GM06990 (cell line): ENCODE results near the gene SLC19A3.

Source experiments
- DNase-seq: peaks from one replicate; pipeline ENCODE4 v3.0.0-alpha.2; 2011; ENCODE audit not compliant: insufficient read length; ENCODE audit errors: extremely low read depth
- H3K27me3 ChIP-seq: replicated peaks from 2 replicates; pipeline ENCODE4 v1.6.0; 2011; ENCODE audit warnings: low read length; ENCODE audit not compliant: control insufficient read depth, insufficient read depth
- H3K36me3 ChIP-seq: 2 replicates; pipeline ENCODE4 v1.5.1; 2011; ENCODE audit warnings: low read length; ENCODE audit not compliant: control insufficient read depth, insufficient read depth
- H3K4me3 ChIP-seq: replicated peaks from 2 replicates; pipeline ENCODE4 v1.5.1; 2011; ENCODE audit warnings: low read depth, mild to moderate bottlenecking, control low read depth, low read length
- TF ChIP-seq, protein P1 (sequence below): IDR thresholded peaks from 2 replicates; pipeline ENCODE4 v1.5.1; 2011; ENCODE audit warnings: low read length, control low read depth, mild to moderate bottlenecking, inconsistent platforms; ENCODE audit not compliant: insufficient read depth, poor library complexity, severe bottlenecking

The SLC19A3 gene

DNA sequence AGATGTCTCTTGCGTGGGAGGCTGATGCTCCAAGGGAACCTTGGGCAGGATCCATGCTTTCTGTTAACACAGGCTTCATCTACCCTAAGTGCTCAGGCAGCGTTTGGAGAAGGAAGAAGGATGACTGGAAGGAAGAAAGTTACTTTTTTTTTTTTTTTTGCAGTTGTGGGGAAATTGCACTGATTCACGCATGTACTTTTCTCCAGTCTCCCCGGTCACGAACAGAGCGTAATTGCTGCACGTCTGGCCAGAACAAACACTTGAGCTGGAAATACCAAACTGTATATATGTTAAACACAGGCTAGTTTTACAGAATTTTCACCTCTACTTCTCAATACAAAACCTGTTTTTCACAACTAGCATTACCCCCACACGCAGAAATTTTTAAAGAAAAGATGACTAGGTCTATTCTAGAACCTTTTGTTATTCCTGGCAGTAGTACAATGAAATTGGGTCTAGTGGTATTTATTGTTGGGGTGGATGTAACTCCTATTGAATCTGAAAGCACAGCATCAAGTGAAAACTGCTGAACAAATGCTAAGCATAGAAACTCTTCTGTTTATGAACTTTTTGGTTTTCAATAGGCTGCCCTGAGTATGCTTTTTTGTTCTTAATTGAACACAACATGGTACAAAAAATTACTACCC is 60.5 kb downstream of the SLC19A3 start:
- no peak overlapping the region for H3K4me3 ChIP-seq

DNA sequence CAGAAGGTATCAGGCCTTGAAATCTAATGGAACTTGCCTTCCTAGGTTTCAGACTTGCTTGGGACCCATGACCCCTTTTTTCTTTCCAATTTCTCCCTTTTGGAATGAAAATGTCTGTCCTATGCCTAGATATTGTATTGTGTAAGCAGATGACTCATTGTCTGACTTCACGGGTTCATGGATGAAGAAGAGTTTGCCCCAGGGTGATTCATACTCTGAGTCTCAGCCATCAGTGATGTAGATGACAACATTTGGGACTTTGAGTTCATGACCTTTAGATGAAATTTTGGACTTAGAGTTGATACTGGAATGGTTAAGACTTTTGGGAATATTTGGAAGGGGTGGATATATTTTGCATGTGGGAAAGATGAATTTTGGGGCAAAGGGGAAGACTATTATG is 62.4 kb downstream of the SLC19A3 start:
- no peaks in the 10 kb centered on the region for H3K36me3 ChIP-seq
- H3K4me3 ChIP-seq = no peak overlapping the region
- TF ChIP-seq, protein P1, sequence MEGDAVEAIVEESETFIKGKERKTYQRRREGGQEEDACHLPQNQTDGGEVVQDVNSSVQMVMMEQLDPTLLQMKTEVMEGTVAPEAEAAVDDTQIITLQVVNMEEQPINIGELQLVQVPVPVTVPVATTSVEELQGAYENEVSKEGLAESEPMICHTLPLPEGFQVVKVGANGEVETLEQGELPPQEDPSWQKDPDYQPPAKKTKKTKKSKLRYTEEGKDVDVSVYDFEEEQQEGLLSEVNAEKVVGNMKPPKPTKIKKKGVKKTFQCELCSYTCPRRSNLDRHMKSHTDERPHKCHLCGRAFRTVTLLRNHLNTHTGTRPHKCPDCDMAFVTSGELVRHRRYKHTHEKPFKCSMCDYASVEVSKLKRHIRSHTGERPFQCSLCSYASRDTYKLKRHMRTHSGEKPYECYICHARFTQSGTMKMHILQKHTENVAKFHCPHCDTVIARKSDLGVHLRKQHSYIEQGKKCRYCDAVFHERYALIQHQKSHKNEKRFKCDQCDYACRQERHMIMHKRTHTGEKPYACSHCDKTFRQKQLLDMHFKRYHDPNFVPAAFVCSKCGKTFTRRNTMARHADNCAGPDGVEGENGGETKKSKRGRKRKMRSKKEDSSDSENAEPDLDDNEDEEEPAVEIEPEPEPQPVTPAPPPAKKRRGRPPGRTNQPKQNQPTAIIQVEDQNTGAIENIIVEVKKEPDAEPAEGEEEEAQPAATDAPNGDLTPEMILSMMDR = no peak
- H3K27me3 ChIP-seq = no peaks in the 10 kb centered on the region; the same call in 1 of the 2 replicates
- DNase-seq = no peak

More for the DNA sequence above, 60.5 kb downstream of the SLC19A3 start:
- Histone ChIP-seq H3K27me3 (no peaks in the 10 kb centered on the region), H3K36me3 (no peaks in the 10 kb centered on the region)
- no peak for DNase-seq
- TF ChIP-seq, protein P1 = no peak

DNA sequence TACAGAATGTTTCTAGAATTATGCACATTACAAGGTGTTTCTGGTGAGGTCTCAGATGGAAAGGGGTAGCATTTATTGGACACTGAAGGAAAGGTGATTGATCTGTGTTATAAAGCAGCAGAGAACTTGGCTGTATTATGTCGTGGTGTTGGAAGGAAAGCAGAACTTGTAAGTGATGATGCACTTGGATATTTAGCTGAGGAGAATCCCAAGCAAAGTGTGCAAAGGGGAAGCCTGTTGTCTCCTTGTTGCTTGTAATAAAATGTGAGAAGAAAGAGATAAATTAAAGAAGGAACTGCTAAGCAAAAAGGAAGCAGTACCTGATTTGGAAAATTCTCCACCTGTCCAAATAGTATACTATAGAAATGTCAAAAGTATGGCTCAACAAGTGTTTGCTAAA is 63.4 kb downstream of the SLC19A3 start:
- H3K4me3 ChIP-seq = no peak overlapping the region
- TF ChIP-seq, protein P1 = no peak
- no peak for DNase-seq
- no peaks in the 10 kb centered on the region for H3K36me3 ChIP-seq
- no peaks in the 10 kb centered on the region; the same call in 1 of the 2 replicates for H3K27me3 ChIP-seq

DNA sequence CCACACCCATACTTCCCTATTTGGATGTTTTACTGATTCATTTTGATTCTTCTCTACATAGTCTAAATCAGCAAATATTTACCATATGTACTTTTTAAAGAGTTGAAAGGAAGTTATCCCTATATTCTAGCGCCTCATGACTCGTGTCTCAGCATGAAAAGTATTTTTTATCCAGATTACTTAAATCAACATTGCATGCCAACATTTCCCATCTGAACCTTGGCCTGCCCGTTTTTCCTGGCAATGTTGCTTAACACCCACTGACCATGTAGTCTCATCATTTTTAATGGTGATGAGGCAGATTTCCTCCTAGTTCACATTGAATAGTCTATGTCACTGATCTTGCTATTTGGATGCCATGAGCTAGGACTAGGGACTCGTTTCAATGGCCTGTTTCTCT is 64.4 kb downstream of the SLC19A3 start:
- Histone ChIP-seq H3K36me3 (no peaks in the 10 kb centered on the region), H3K27me3 (no peaks in the 10 kb centered on the region; the same call in 1 of the 2 replicates), H3K4me3 (no peak overlapping the region)
- DNase-seq = no peak
- TF ChIP-seq, protein P1 = no peak

DNA sequence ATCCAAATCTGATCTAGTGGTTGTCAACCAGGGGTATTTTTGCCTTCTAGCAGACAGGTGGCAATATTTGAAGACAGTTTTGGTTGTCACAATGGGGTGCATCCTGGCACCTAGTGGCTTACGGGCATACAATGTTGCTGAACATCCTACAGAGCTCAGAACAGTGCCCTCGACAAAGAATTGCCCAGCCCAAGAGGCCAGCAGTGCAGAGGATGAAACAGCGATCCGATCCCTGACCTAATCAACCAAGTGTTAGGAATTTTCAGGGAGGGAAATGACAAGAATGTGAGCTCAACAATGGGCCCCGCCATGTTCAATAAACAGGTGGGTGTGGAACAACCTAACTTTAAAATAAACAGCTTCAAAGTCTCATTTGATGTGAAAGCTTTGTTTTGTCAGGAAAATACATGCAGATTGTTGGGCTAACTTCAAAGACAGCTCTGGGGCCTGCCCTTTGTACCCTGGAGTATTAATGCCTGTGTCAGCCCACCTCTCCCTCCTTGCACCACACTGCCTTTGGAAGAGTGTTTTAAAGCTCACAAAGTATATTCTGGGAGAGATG is 73.8 kb downstream of the SLC19A3 start:
- Histone ChIP-seq H3K36me3 (no peaks in the 10 kb centered on the region), H3K4me3 (no peak overlapping the region), H3K27me3 (no peaks in the 10 kb centered on the region)
- DNase-seq = no peak
- TF ChIP-seq, protein P1 = peak; percentile 8
